Activated CD8-positive, alpha-beta memory T cell treated with anti-CD3 and anti-CD28 coated beads, Interleukin-2, amount 50 U/mL, for 48 hours (primary cell): ENCODE results near the gene HLA-F.

Experiments
- DNase-seq: peaks from one replicate; pipeline ENCODE4 v3.0.0-alpha.2; 2020

HLA-F gene

GRCh38 chr6:29723262-29723665 is at the start of gene HLA-F:
TSS of gene HLA-F (plus strand) at chr6:29723434. CDS start at chr6:29723464, 30 bp downstream.
- DNase-seq: peak; percentile 84

- no peak for DNase-seq
Measured at GRCh38 chr6:29674008-29674407, 49.2 kb upstream of the HLA-F start.

- DNase-seq: no peak
Measured at GRCh38 chr6:29675561-29675960, 47.7 kb upstream of the HLA-F start.

GRCh38 chr6:29676981-29677601 is 46.1 kb upstream of the HLA-F start:
- no peak for DNase-seq

- DNase-seq: no peak
Measured at GRCh38 chr6:29678114-29678513, 45.1 kb upstream of the HLA-F start.

- DNase-seq: no peak
Measured at GRCh38 chr6:29679962-29680361, 43.3 kb upstream of the HLA-F start.

GRCh38 chr6:29680416-29680815 is 42.8 kb upstream of the HLA-F start:
- DNase-seq: no peak

GRCh38 chr6:29680904-29681303 is 42.3 kb upstream of the HLA-F start, which contains the start of gene ZFP57:
TSS of gene ZFP57 (minus strand) at chr6:29681152. CDS start at chr6:29677003, 4,149 bp downstream.
- no peak for DNase-seq

- no peak for DNase-seq
Measured at GRCh38 chr6:29681811-29682210, 41.4 kb upstream of the HLA-F start.

- DNase-seq: no peak
Measured at GRCh38 chr6:29685718-29686326, 37.4 kb upstream of the HLA-F start.

- no peak for DNase-seq
Measured at GRCh38 chr6:29694637-29695036, 28.6 kb upstream of the HLA-F start.

- no peak for DNase-seq
Measured at GRCh38 chr6:29696147-29697125, 26.8 kb upstream of the HLA-F start.

- DNase-seq: peak; percentile 97
Measured at GRCh38 chr6:29702519-29703103, 20.6 kb upstream of the HLA-F start.

- no peak for DNase-seq
Measured at GRCh38 chr6:29705389-29706231, 17.6 kb upstream of the HLA-F start.

GRCh38 chr6:29708432-29709179 is 14.6 kb upstream of the HLA-F start:
- DNase-seq: no peak

- no peak for DNase-seq
Measured at GRCh38 chr6:29709188-29709587, 14.0 kb upstream of the HLA-F start.

- no peak for DNase-seq
Measured at GRCh38 chr6:29710281-29710941, 12.8 kb upstream of the HLA-F start.

- no peak for DNase-seq
Measured at GRCh38 chr6:29720863-29721262, 2.4 kb upstream of the HLA-F start.

- DNase-seq: peak; percentile 85
Measured at GRCh38 chr6:29723666-29724588, 693 bp downstream of the HLA-F start.
